ENCODE results near the gene FABP1.

GRCh38 chr2:88074854-88075292 lies 53.0 kb downstream of the FABP1 start:
- TF ChIP-seq CTCF (IDR thresholded peaks at IDR 0.05), result no peak
- no peak for TF ChIP-seq POLR2A (IDR thresholded peaks at IDR 0.05)

Measured in uterus (tissue), 2 donors.